HG02840 (cell line): ENCODE data around the gene RUNX1.

ENCODE experiments used
- ATAC-seq: cut with Tn5 transposase; IDR thresholded peaks from one replicate; pipeline ENCODE4 v1.9.1; 2021; ENCODE audit warnings: mild to moderate bottlenecking, moderate library complexity, moderate number of reproducible peaks; ENCODE audit not compliant: unreplicated experiment, low FRiP score

Gene RUNX1

GRCh38 chr21:34933609-34934335 lies 115.3 kb downstream of the RUNX1 start:
- ATAC-seq, result no peak

- ATAC-seq, result no peak
Measured at GRCh38 chr21:34932233-34932632, 116.9 kb downstream of the RUNX1 start.

- ATAC-seq, result no peak
Measured at GRCh38 chr21:34930971-34931370, 118.1 kb downstream of the RUNX1 start.

GRCh38 chr21:34928637-34929036 lies 120.5 kb downstream of the RUNX1 start:
- no peak for ATAC-seq

GRCh38 chr21:34927992-34928391 lies 121.1 kb downstream of the RUNX1 start:
- ATAC-seq, result no peak

GRCh38 chr21:34926803-34927467 lies 122.2 kb downstream of the RUNX1 start:
- ATAC-seq, result no peak

- ATAC-seq, result no peak
Measured at GRCh38 chr21:34925597-34925996, 123.5 kb downstream of the RUNX1 start.

GRCh38 chr21:34924771-34925419 lies 124.2 kb downstream of the RUNX1 start:
- ATAC-seq, result no peak

GRCh38 chr21:34924194-34924593 lies 124.9 kb downstream of the RUNX1 start:
- no peak for ATAC-seq

GRCh38 chr21:34923626-34924025 lies 125.5 kb downstream of the RUNX1 start:
- no peak for ATAC-seq

- ATAC-seq, result no peak
Measured at GRCh38 chr21:34923202-34923601, 125.9 kb downstream of the RUNX1 start.

GRCh38 chr21:34922479-34922878 lies 126.6 kb downstream of the RUNX1 start:
- no peak for ATAC-seq

GRCh38 chr21:34921151-34921550 lies 128.0 kb downstream of the RUNX1 start:
- ATAC-seq, result no peak

- no peak for ATAC-seq
Measured at GRCh38 chr21:34919406-34919805, 129.7 kb downstream of the RUNX1 start.

- no peak for ATAC-seq
Measured at GRCh38 chr21:34916446-34916845, 132.7 kb downstream of the RUNX1 start.

- no peak for ATAC-seq
Measured at GRCh38 chr21:34915364-34915841, 133.7 kb downstream of the RUNX1 start.

GRCh38 chr21:34914239-34914638 lies 134.9 kb downstream of the RUNX1 start:
- no peak for ATAC-seq

GRCh38 chr21:34913811-34914210 lies 135.3 kb downstream of the RUNX1 start:
- no peak for ATAC-seq

- ATAC-seq, result no peak
Measured at GRCh38 chr21:34912022-34912945, 136.8 kb downstream of the RUNX1 start.

- no peak for ATAC-seq
Measured at GRCh38 chr21:34911360-34911759, 137.7 kb downstream of the RUNX1 start.
